Heart left ventricle (tissue), 13 donors: ENCODE results near the gene GRM8.

ENCODE experiments used
- POLR2A ChIP-seq, 2 donors: fragments of 450-650 bp; IDR thresholded peaks; one replicate each; pipeline ENCODE4 v1.6.1; 2017; ENCODE audit warnings: antibody characterized with exemption in 2 of 2, mild to moderate bottlenecking in 2 of 2, moderate library complexity in 2 of 2
- TF ChIP-seq, protein P1 (sequence below), 12 donors: fragments of 200-600 bp; sonication (generic) in 4 of 12; IDR thresholded peaks; one replicate each; pipeline versions ENCODE4 v1.5.0 to v1.8.0; 2018 to 2022; ENCODE audit warnings: antibody characterized with exemption in 12 of 12, mild to moderate bottlenecking in 5 of 12
- donor health status: ischemic (EF 13 %, LVEDD 7.1; RV severe dilation, severe dysfunction).
- donor health status: DM: no; HTN: yes; CAD: no.
- donor health status: DM: no; HTN: no; CAD: no.
- donor health status: ischemic (EF 25% LVEDD 6.9; RV normal size, moderate dysfunction).
- donor health status: ischemic (EF 25% LVEDD 5.7; RV mildly dilated, moderate dysfunction).
- donor health status: ischemic (EF 35%, LVEDD 5.7; RV mildly dilated, moderate dysfunction).
- donor health status: nonischemic (EF 11% LVEDD 7.7; RV severe dilation, severe dysfunction).
- donor health status: DM: yes; HTN: yes; CAD: no.
- donor health status: PGD.
- donor health status: ischemic (EF 29% LVEDD 5.4; RV normal size, mild dysfunction).
- donor health status: nonischemic (EF 23%, LVEDD 6.1; RV moderate dilation, normal function).

DNA sequence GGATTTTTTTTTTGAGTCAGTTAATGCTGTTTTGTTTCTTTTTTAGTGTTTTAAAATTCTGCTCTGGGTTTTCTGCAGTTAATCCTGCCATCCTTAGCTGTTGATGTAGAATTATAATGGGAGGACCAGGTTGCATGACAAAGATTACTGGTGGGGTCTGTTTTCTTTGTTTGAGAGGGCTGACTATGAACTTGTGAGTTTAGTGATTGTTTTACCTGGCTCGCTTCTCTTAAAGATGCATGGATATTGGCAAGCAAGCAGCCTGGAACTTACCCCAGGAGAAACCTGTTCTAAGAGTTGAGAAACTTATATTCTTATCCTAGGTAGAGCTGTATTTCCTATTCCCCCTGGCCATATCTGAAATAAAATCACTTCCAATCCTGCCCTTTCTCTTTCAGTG, 727.8 kb downstream of the GRM8 start:
- no peak for TF ChIP-seq POLR2A (IDR thresholded peaks at IDR 0.05)
- TF ChIP-seq, protein P1, sequence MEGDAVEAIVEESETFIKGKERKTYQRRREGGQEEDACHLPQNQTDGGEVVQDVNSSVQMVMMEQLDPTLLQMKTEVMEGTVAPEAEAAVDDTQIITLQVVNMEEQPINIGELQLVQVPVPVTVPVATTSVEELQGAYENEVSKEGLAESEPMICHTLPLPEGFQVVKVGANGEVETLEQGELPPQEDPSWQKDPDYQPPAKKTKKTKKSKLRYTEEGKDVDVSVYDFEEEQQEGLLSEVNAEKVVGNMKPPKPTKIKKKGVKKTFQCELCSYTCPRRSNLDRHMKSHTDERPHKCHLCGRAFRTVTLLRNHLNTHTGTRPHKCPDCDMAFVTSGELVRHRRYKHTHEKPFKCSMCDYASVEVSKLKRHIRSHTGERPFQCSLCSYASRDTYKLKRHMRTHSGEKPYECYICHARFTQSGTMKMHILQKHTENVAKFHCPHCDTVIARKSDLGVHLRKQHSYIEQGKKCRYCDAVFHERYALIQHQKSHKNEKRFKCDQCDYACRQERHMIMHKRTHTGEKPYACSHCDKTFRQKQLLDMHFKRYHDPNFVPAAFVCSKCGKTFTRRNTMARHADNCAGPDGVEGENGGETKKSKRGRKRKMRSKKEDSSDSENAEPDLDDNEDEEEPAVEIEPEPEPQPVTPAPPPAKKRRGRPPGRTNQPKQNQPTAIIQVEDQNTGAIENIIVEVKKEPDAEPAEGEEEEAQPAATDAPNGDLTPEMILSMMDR (IDR thresholded peaks at IDR 0.05): no peak
